Naive thymus-derived CD8-positive, alpha-beta T cell (primary cell): ENCODE data around the gene C11orf16. TPM values are rescaled to one million over a fixed set of nuclear protein-coding genes. Genes with fewer than 3 reads are reported as not detected.

ENCODE experiments used
- ATAC-seq, 2 donors: fragments of 150-1000 bp; cut with Tn5 transposase in 1 of 2; sonication (Bioruptor Pico), chemical (Tn5 transposase) in 1 of 2; 1 replicate in 1 of 2; 2 replicates in 1 of 2; pipeline ENCODE4 v1.10.0; 2021; ENCODE audit warnings: mild to moderate bottlenecking in 2 of 2, moderate library complexity in 2 of 2
- POLR2A ChIA-PET: fragments of 350-600 bp; sonication (Branson Sonifier 250); formaldehyde crosslinking; loops from one replicate; lab custom pipeline; 2021; ENCODE audit warnings: antibody characterized with exemption; lab: Charles Lee
- DNase-seq, 10 donors: peaks; one replicate each; pipeline versions ENCODE4 v3.0.0 to v3.0.0-alpha.2; 2020 to 2022
- H3K27ac Mint-ChIP-seq, 10 donors: one replicate each; pipeline ENCODE4 v1.8.0; 2020 to 2022; ENCODE audit warnings: mild to moderate bottlenecking in 10 of 10, mixed read lengths in 10 of 10, moderate library complexity in 4 of 10, inconsistent platforms in 1 of 10
- H3K27me3 Mint-ChIP-seq, 5 donors: one replicate each; pipeline ENCODE4 v1.8.0; 2021 to 2022; ENCODE audit warnings: mixed read lengths in 5 of 5
- H3K36me3 Mint-ChIP-seq, 3 donors: one replicate each; pipeline ENCODE4 v1.8.0; 2020 to 2022; ENCODE audit warnings: mixed read lengths in 3 of 3, mild to moderate bottlenecking in 2 of 3, inconsistent platforms in 1 of 3
- H3K4me1 Mint-ChIP-seq, 4 donors: one replicate each; pipeline ENCODE4 v1.8.0; 2021 to 2022; ENCODE audit warnings: mixed read lengths in 4 of 4
- H3K4me3 Mint-ChIP-seq, 10 donors: one replicate each; pipeline ENCODE4 v1.8.0; 2020 to 2022; ENCODE audit warnings: mild to moderate bottlenecking in 10 of 10, mixed read lengths in 10 of 10, moderate library complexity in 6 of 10, inconsistent platforms in 1 of 10
- H3K9me3 Mint-ChIP-seq, 9 donors: one replicate each; pipeline ENCODE4 v1.8.0; 2020 to 2022; ENCODE audit warnings: mixed read lengths in 9 of 9, mild to moderate bottlenecking in 3 of 9, inconsistent platforms in 1 of 9, moderate library complexity in 1 of 9
- polyA plus RNA-seq, 3 donors: library from polyadenylated mRNA; unstranded; fragments of 300-500 nt; fragmentation: Illumina TruSeq; gene quantifications; one replicate each; pipeline ENCODE4 v1.2.3, GENCODE V29; 2021
- total RNA-seq, 8 experiments: library from RNA in 2 of 8; stranded (reverse) in 2 of 8; gene quantifications; one replicate each; pipeline ENCODE4 v1.2.3 and lab custom pipeline; 2021 to 2026

Gene C11orf16
- total and polyA plus RNA-seq, 5 experiments from 2014 or later: 0.09 TPM; not detected in 4

GRCh38 chr11:8871962-8872361, 60.8 kb downstream of the C11orf16 start:
- Mint-ChIP-seq H3K27ac (no peak overlapping the region), H3K4me1 (peaks cover 7 to 22% (median 11%) of the 10 kb centered on the region in 4 donors), H3K9me3 (no peaks in the 10 kb centered on the region), H3K4me3 (peak overlapping the region in 2 of 10 donors; percentile 34 to 54), H3K36me3 (no peaks in the 10 kb centered on the region), H3K27me3 (peaks cover 22 to 57% (median 53%) of the 10 kb centered on the region in 5 donors)
- DNase-seq (no peak), ATAC-seq (no peak)
- POLR2A ChIA-PET: no interaction called here

GRCh38 chr11:8871171-8871775, 61.5 kb downstream of the C11orf16 start:
- POLR2A ChIA-PET: no interaction called here

GRCh38 chr11:8870411-8871170, 62.2 kb downstream of the C11orf16 start:
- ATAC-seq: peak; percentile 23 to 28
- peaks cover 21 to 71% (median 52%) of the 10 kb centered on the region in 5 donors for H3K27me3 Mint-ChIP-seq
- no peak overlapping the region for H3K27ac Mint-ChIP-seq
- peak in 3 of 10 donors; percentile 4 to 20 (median 6) for DNase-seq
- peaks cover 7 to 22% (median 11%) of the 10 kb centered on the region in 4 donors for H3K4me1 Mint-ChIP-seq
- H3K36me3 Mint-ChIP-seq: no peaks in the 10 kb centered on the region
- POLR2A ChIA-PET: no interaction called here
- H3K9me3 Mint-ChIP-seq: no peaks in the 10 kb centered on the region
- peak overlapping the region; percentile 50 to 80 (median 64) for H3K4me3 Mint-ChIP-seq

More at GRCh38 chr11:8871171-8871775, 61.5 kb downstream of the C11orf16 start:
- Mint-ChIP-seq H3K27me3 (peaks cover 22 to 64% (median 57%) of the 10 kb centered on the region in 5 donors), H3K9me3 (no peaks in the 10 kb centered on the region), H3K4me1 (peaks cover 7 to 22% (median 11%) of the 10 kb centered on the region in 4 donors), H3K4me3 (peak overlapping the region in 9 of 10 donors; percentile 22 to 66 (median 51)), H3K27ac (no peak overlapping the region), H3K36me3 (no peaks in the 10 kb centered on the region)
- ATAC-seq: no peak
- no peak for DNase-seq

Other genes starting within 250 kb of the C11orf16 start
- 10 to 100 TPM; 17.1 to 17.6 TPM for gene AKIP1, start 21.8 kb downstream of the C11orf16 start, total RNA-seq
- 10 to 100 TPM; 14.9 to 18.0 (median 15.7) TPM for gene AKIP1, start 21.8 kb downstream of the C11orf16 start, polyA plus RNA-seq
- gene ASCL3, start 10.1 kb upstream of the C11orf16 start, total RNA-seq: not detected
- not detected for gene ASCL3, start 10.1 kb upstream of the C11orf16 start, polyA plus RNA-seq
- 10 to 100 TPM; 31.6 to 32.7 TPM for gene TMEM9B, start 31.5 kb upstream of the C11orf16 start, total RNA-seq
- gene TMEM9B, start 31.5 kb upstream of the C11orf16 start, polyA plus RNA-seq: 100 to 1,000 TPM in 1 of 3 donors, 10 to 100 TPM in 2; 80.3 to 103 (median 90.6) TPM
- gene NRIP3, start 71.1 kb upstream of the C11orf16 start, total RNA-seq: under 1 TPM; 0.34 to 0.96 TPM
- under 1 TPM in 1 of 3 donors, not detected in 2; 0.53 TPM for gene NRIP3, start 71.1 kb upstream of the C11orf16 start, polyA plus RNA-seq
- under 1 TPM in 1 of 2 experiments, not detected in 1; 0.96 TPM for gene SCUBE2, start 158.7 kb upstream of the C11orf16 start, total RNA-seq
- gene SCUBE2, start 158.7 kb upstream of the C11orf16 start, polyA plus RNA-seq: not detected